D721Med (cell line): ENCODE measurements around the gene GPN3.
"Not testable (repeated sequence)": the region's sequence is repeated elsewhere in the genome, so short reads cannot be mapped to it uniquely, and the experiment has no call there.

Experiments
- DNase-seq: peaks from one replicate; pipeline ENCODE4 v3.0.0; 2011; ENCODE audit warnings: low spot score; ENCODE audit not compliant: insufficient read length
- FAIRE-seq: peaks from 2 replicates; lab custom pipeline; 2011; peaks lifted over from hg19 to GRCh38; lab: Jason Lieb, UNC
- TF ChIP-seq, protein P1 (sequence below): IDR thresholded peaks from 2 replicates; pipeline ENCODE4 v1.5.1; 2012; ENCODE audit warnings: mild to moderate bottlenecking, control low read depth; ENCODE audit not compliant: insufficient read depth; ENCODE audit errors: missing control alignments

Gene GPN3

DNA sequence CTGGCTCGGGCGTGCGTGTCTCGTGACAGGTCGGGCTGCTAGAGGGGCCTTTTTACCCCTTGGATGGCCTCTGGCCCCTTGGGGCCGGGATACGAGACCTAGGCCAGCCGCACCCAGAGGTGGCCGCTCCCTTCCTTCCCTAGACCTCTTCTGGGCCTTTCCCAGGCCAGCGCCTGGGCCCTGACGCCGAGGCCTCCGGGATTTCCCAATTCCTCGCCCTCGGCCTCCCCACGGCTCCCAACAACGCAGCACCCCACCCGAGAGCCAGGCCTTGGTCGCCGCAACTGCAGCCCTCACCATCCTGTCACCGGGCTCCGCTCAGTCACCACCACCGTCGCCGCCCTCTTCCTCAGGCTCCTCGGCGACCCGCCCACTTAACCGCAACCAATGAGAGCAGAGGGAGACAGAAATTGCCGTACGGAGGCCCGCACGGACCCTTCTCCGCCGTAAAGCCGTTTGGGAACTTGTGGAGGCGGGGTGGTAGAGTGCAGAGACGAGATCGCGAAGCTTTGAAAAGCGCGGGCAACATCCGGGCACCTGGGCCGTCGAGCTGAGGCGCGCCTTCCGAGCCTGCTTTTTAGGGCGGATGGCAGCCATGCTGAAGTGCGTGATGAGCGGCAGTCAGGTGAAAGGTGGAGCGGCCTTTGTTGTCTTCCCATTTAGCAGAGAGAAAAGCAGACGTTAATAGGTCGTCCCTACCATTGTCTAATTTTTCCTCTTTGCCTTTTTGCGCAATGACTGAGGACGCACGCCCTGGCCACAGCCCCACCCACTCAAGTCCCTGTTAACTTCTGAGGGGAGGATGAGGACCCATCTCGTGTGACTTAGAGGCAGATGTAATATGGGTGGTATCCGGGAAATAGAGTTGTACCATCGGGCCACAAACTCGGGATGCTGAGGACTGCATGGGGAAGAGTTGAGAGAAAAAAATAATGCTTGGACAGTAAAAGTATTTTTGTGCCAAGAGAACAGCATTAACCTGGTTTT lies 34.0 kb upstream of the GPN3 start, which contains the start of the genes RAD9B and VPS29:
RAD9B (plus strand) TSS at position 580 of the 987 bp plus-strand sequence; CDS start at position 587, 7 bp downstream.
VPS29 (minus strand) TSS at position 360 of the 987 bp plus-strand sequence; CDS start at position 300, 60 bp downstream.
- DNase-seq (peak; percentile 89), FAIRE-seq (no peak)
- TF ChIP-seq, protein P1, sequence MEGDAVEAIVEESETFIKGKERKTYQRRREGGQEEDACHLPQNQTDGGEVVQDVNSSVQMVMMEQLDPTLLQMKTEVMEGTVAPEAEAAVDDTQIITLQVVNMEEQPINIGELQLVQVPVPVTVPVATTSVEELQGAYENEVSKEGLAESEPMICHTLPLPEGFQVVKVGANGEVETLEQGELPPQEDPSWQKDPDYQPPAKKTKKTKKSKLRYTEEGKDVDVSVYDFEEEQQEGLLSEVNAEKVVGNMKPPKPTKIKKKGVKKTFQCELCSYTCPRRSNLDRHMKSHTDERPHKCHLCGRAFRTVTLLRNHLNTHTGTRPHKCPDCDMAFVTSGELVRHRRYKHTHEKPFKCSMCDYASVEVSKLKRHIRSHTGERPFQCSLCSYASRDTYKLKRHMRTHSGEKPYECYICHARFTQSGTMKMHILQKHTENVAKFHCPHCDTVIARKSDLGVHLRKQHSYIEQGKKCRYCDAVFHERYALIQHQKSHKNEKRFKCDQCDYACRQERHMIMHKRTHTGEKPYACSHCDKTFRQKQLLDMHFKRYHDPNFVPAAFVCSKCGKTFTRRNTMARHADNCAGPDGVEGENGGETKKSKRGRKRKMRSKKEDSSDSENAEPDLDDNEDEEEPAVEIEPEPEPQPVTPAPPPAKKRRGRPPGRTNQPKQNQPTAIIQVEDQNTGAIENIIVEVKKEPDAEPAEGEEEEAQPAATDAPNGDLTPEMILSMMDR, result no peak

DNA sequence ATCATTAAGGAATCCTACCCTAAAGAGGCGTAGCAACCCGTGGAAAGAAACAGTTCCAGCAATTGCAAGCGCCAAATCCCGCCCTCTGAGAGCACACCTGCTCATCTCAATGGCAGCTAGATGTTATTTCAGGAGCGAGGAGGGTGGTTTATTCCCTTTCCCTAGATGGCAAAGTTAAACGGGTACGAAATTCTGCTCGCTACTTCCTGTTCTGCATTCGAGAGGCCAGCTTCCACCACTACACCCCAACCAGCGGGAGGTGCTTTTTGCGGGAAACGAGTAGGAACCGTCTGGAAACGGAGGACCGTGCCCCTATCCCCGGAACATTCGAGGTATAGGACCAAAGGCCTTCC lies 33.3 kb upstream of the GPN3 start:
- TF ChIP-seq, protein P1, result no peak
- no peak for FAIRE-seq
- no peak for DNase-seq

DNA sequence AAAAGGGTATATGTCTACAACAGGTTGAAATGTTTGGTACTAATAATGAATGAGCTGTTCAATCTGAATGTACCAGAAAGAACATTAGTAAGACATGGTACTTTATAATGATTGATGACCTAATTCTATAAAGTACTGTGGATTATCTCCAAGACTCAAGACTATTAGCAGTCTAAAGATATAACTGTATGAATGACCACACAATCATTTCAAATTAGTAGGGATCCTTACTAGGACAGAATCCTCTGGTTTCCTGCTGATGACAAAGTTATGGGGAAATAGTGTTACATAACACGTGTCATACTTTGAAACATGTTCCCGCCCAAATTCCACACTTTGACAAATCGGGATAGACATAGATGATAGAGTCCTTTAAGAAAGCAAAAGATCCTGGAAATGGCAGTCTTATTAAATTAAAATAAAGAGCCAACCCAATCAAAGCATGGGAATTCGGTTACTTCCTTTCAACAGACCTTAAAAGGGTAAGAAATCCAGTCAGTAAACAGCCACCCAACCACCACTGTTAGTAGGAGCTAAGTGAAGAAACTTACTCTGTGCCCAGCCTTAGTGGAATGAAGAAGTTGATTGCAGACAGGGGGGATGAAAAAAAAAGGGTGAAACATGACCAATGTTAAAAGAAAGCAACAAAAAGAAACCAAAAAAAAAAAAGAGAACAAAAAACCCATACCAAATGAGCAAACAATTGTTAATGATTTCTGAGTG lies 31.1 kb upstream of the GPN3 start:
- TF ChIP-seq, protein P1, result no peak
- FAIRE-seq (no peak), DNase-seq (no peak)

DNA sequence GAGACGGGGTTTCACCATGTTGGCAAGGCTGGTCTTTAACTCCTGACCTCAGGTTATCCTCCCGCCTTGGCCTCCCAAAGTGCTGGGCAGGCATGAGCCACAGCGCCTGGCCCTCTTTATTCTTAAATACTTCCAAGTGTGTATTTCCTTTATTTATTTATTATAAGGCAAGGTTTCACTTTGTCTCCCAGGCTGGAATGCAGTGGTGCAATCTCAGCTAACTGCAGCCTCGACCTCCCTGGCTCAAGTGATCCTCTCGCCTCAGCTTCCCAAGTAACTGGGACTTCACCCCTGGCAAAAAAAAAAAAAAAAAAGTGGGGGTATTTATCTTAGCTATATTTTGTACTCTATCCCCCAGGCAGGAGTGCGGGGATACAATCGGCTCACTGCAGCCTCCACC lies 7.4 kb upstream of the GPN3 start:
- TF ChIP-seq, protein P1, result no peak
- no peak for FAIRE-seq
- DNase-seq, result no peak

DNA sequence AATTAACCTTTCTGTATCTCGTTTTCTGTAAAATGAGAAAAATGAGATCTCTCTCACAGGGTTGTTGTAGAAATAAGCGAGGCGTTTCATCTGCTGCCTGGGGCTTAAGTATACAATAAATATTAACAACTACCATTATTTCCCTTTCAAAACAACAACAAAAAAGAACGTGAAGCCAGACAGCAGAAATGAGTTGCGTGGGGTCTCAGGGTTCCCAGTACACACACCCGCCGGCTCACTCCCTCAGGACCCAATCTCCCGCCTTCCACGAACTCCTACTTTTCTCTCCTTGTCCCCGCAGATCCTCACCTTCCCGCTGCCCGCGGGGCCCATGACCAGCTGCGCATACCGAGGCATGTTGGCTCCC lies 227 bp downstream of the GPN3 start:
- TF ChIP-seq, protein P1, result no peak
- FAIRE-seq (no peak), DNase-seq (no peak)

DNA sequence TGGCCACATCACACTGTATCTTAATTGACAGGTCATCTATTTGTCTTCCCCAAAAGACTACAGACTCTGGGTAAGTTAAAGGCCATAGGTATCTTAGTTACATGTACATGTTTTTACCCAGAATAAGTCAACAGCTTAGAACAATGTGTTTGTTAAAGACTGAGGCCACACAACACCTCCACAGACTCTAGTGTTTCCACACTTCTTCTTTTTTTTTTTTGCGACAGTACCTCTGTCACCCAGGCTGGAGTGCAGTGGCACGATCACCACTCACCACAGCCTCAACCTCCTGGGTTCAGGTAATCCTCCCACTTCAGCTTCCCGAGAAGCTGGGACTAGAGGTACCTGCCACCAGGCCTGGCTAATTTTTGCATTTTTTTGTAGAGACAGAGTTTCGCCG lies 1.3 kb downstream of the GPN3 start:
- TF ChIP-seq, protein P1, result no peak
- DNase-seq (no peak), FAIRE-seq (no peak)

DNA sequence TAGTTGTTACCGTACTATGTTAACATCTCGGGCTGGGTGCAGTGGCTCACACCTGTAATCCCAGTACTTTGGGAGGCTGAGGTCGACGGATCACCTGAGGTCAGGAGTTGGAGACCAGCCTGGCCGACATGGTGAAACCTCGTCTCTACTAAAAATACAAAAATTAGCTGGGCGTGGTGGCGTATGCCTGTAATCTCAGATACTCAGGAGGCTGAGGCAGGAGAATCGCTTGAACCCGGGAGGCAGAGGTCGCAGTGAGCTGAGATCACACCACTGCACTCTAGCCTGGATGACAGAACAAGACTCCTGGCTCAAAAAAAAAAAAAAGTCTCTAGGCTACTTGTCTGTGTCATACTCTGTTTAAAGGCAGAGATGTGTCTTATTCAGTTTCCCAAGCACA lies 2.3 kb downstream of the GPN3 start:
- not testable (repeated sequence) for DNase-seq, FAIRE-seq
